Spleen (tissue), 11 donors: ENCODE measurements around the gene MTMR3. TPM values are rescaled to one million over a fixed set of nuclear protein-coding genes. Genes with fewer than 3 reads are reported as not detected.

Source experiments
- DNase-seq: peaks from one replicate; pipeline ENCODE4 v3.0.0-alpha.2; 2020
- H3K27ac ChIP-seq, 8 donors: fragments of 200-600 bp; sonication (generic) in 7 of 8; 1 replicate in 4 of 8; 2 replicates in 4 of 8; pipeline versions ENCODE4 v1.5.0 to v1.8.0; 2016 to 2021; ENCODE audit warnings: inconsistent platforms in 4 of 8, mild to moderate bottlenecking in 4 of 8, moderate library complexity in 1 of 8
- H3K27me3 ChIP-seq, 7 donors: fragments of 200-600 bp; sonication (generic) in 6 of 7; replicated peaks in 1 of 7; 1 replicate in 4 of 7; 2 replicates in 3 of 7; pipeline versions ENCODE4 v1.5.0 to v1.8.0; 2016 to 2021; ENCODE audit warnings: inconsistent platforms in 3 of 7, mild to moderate bottlenecking in 1 of 7
- H3K36me3 ChIP-seq, 6 donors: fragments of 200-600 bp; sonication (generic) in 5 of 6; 1 replicate in 4 of 6; 2 replicates in 2 of 6; pipeline versions ENCODE4 v1.5.0 to v1.8.0; 2016 to 2021; ENCODE audit warnings: inconsistent platforms in 2 of 6
- H3K4me1 ChIP-seq, 6 donors: fragments of 200-600 bp; sonication (generic) in 5 of 6; 1 replicate in 3 of 6; 2 replicates in 3 of 6; pipeline versions ENCODE4 v1.5.0 to v1.8.0; 2016 to 2021; ENCODE audit warnings: inconsistent platforms in 3 of 6
- H3K4me3 ChIP-seq, 8 donors: fragments of 200-600 bp; sonication (generic) in 7 of 8; 1 replicate in 4 of 8; 2 replicates in 4 of 8; pipeline versions ENCODE4 v1.5.0 to v1.8.0; 2016 to 2021; ENCODE audit warnings: inconsistent platforms in 4 of 8, mild to moderate bottlenecking in 4 of 8, moderate library complexity in 2 of 8
- H3K9me3 ChIP-seq, 8 donors: fragments of 200-600 bp; sonication (generic) in 7 of 8; 1 replicate in 4 of 8; 2 replicates in 4 of 8; pipeline versions ENCODE4 v1.5.0 to v1.8.0; 2016 to 2021; ENCODE audit warnings: inconsistent platforms in 4 of 8
- CTCF ChIP-seq, 11 experiments: fragments of 200-600 bp in 7 of 11; fragments of 450-650 bp in 4 of 11; sonication (generic) in 4 of 11; IDR thresholded peaks in 8 of 11; conservative IDR thresholded peaks in 3 of 11; 1 replicate in 7 of 11; 2 replicates in 4 of 11; pipeline versions ENCODE4 v1.4.0 to v1.8.0; 2016 to 2021; ENCODE audit warnings: antibody characterized with exemption in 11 of 11, inconsistent platforms in 4 of 11, mild to moderate bottlenecking in 1 of 11
- POLR2A ChIP-seq, 3 donors: fragments of 450-650 bp; IDR thresholded peaks; one replicate each; pipeline ENCODE4 v1.5.1; 2017; ENCODE audit warnings: antibody characterized with exemption in 3 of 3, mild to moderate bottlenecking in 1 of 3
- POLR2AphosphoS5 ChIP-seq, 3 donors: sonication (generic); formaldehyde crosslinking; IDR thresholded peaks; one replicate each; pipeline ENCODE4 v1.5.1; 2017; ENCODE audit warnings: antibody characterized with exemption in 3 of 3
- WGBS, 5 donors: extraction: QIAGEN DNeasy Blood & Tissue Kit in 3 of 5; methylation state at CpG; one replicate each; pipeline versions ENCODE4 v1.1.5 to v1.1.7; 2013 to 2018; 5-methylcytosine and 5-hydroxymethylcytosine counted together
- intact Hi-C: fragments of 100-400 bp; cut with DNase I; formaldehyde crosslinking; loops from one replicate; pipeline ENCODE4 v1.15.0; 2023; ENCODE audit warnings: low total_unique reads
- polyA plus RNA-seq, 3 donors: library from polyadenylated mRNA; stranded (reverse); fragments of 200-250 nt; gene quantifications; one replicate each; pipeline ENCODE4 v1.2.1, GENCODE V29; 2013
- total RNA-seq, 7 donors: library from RNA; depleted of rRNA in 3 of 7; stranded (reverse); fragments of >200 nt in 3 of 7; fragmentation: NEBNext Ultra II Directional in 4 of 7; extraction: Animal tissue kit (Norgen Biotek cat#: 25700) in 4 of 7; gene quantifications; one replicate each; pipeline versions ENCODE4 v1.1.0 to v1.2.1, GENCODE V29; 2016 to 2021
- donor health status: healthy with polysubstance abuse.
- donor health status: DM: no; HTN: no; CAD: no; lungs with moderate emphysema.
- donor health status: DM: no; HTN: no; CAD: no.
- donor health status: Bipolar disorder and iron deficiency.
- donor health status: healthy.
- donor health status: DM: no; HTN: no; CAD: no.
- donor health status: DM: yes; HTN: yes; CAD: no.

MTMR3 gene
- total and polyA plus RNA-seq, 10 donors = 5.3 to 137 (median 76.2) TPM

- no peaks in the 10 kb centered on the region for H3K9me3 ChIP-seq
- TF ChIP-seq POLR2A (IDR thresholded peaks at IDR 0.05) = no peak
- no peak for TF ChIP-seq CTCF (IDR thresholded peaks at IDR 0.05 in 8 of 11, conservative IDR thresholded peaks at IDR 0.05 in 3 of 11)
- TF ChIP-seq POLR2AphosphoS5 (IDR thresholded peaks at IDR 0.05) = no peak
- no peak overlapping the region for H3K27ac ChIP-seq
- peaks cover 5 to 89% (median 54%) of the 10 kb centered on the region in 6 donors for H3K4me1 ChIP-seq
- H3K27me3 ChIP-seq = no peaks in the 10 kb centered on the region
- intact Hi-C loops = no loop called here
- no peak for DNase-seq
- no peak overlapping the region for H3K4me3 ChIP-seq
- WGBS, 5 donors = 90 to 93% (median 91%) methylated on average over 5 of the region's 5 CpGs
- H3K36me3 ChIP-seq = no peaks in the 10 kb centered on the region
These were observed 7.8 kb downstream of the MTMR3 start for GRCh38 chr22:29890760-29891159.

DNA sequence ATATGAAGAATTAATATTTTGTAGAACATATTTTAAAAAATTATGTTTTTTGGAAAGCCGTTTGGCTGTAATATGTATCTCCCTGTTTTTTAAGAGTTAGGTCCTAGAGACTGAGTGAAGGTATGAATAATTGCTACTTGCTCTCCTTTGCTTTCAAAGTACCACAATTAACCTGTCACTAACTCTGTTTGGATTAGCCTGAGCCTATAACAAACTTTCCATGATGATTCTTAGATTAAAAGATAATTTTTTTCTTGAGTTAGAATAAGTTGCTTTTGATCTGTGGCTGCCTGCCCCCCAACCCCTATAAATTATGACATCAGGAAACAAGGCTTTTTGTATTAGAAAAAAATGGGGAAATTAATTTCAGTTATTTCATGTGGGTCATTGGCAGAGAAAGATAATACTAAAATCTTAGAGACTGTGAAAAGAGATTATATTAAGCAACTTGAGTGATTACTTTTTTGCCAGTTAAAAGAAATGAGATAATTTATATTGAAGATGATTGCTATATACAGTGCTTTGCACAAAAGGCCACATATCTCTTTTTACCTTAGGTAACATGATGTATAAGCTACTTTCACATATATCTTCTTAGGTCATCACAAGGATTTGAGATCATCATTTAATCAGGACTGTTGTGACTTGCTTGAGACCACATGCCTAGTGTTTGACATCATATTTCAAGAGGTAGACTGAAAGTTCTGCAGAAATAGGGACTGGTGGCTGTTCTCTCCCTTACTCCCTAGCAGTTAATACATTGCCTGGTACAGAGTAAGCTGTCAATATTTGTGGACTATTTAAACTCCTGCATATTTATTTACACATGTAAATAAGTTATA is 9.6 kb downstream of the MTMR3 start:
- no peak overlapping the region for H3K4me3 ChIP-seq
- no peaks in the 10 kb centered on the region for H3K36me3 ChIP-seq
- DNase-seq = no peak
- intact Hi-C loops = no loop called here
- peaks cover 0 to 83% (median 38%) of the 10 kb centered on the region in 6 donors for H3K4me1 ChIP-seq
- H3K9me3 ChIP-seq = no peaks in the 10 kb centered on the region
- no peak overlapping the region for H3K27ac ChIP-seq
- 55 to 89% (median 63%) methylated on average over 1 of the region's 1 CpG for WGBS, 5 donors
- no peaks in the 10 kb centered on the region for H3K27me3 ChIP-seq
- no peak for TF ChIP-seq POLR2A (IDR thresholded peaks at IDR 0.05)
- TF ChIP-seq CTCF (IDR thresholded peaks at IDR 0.05 in 8 of 11, conservative IDR thresholded peaks at IDR 0.05 in 3 of 11) = no peak
- TF ChIP-seq POLR2AphosphoS5 (IDR thresholded peaks at IDR 0.05) = no peak

DNA sequence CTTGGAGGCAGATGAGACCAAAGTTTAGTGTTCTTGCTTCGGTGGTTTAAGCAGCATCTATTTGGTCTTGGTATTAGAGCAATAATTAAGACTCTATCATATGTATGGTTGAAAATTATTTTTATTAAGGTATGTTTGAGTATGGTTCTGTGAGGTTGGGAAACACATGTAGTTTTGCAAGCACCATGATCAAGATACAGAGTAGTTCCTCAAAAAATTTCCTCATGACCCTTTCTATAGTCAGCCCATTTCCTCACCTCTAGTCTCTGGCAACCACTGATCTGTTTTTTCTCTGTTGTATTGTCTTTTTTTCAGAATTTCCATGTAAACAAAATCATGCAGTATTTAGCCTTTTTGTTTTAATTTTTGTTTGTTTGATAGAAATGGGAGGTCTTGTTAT is 18.4 kb downstream of the MTMR3 start:
- DNase-seq = no peak
- Histone ChIP-seq H3K27ac (peak overlapping the region in 4 of 8 donors; percentile 13 to 72 (median 61)), H3K36me3 (no peaks in the 10 kb centered on the region), H3K9me3 (no peaks in the 10 kb centered on the region), H3K4me1 (peaks cover 5 to 95% (median 42%) of the 10 kb centered on the region in 6 donors), H3K4me3 (no peak overlapping the region), H3K27me3 (no peaks in the 10 kb centered on the region)
- TF ChIP-seq POLR2AphosphoS5 (IDR thresholded peaks at IDR 0.05) = no peak
- no peak for TF ChIP-seq CTCF (IDR thresholded peaks at IDR 0.05 in 8 of 11, conservative IDR thresholded peaks at IDR 0.05 in 3 of 11)
- no peak for TF ChIP-seq POLR2A (IDR thresholded peaks at IDR 0.05)
- intact Hi-C loops = no loop called here
- 70 to 93% (median 86%) methylated on average over 1 of the region's 1 CpG for WGBS, 5 donors

DNA sequence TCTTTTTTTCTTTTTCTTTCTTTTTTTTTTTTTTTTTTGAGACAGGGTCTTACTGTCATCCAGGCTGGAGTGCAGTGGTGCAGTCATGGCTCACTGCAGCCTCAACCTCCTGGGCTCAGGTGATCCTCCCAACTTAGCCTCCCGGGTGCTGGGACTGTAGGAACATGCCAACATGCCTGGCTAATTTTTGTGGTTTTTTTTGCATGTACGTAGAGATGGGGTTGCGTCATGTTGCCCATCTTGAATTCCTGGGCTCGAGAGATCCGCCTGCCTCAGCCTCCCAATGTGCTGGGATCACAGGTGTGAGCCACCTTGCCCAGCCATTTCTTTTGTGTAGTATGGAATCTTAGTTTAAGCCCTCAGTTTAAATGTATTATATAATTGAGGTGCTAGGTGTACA is 20.4 kb downstream of the MTMR3 start:
- no peaks in the 10 kb centered on the region for H3K9me3 ChIP-seq
- TF ChIP-seq CTCF (IDR thresholded peaks at IDR 0.05 in 8 of 11, conservative IDR thresholded peaks at IDR 0.05 in 3 of 11) (no peak), POLR2A (IDR thresholded peaks at IDR 0.05) (no peak), POLR2AphosphoS5 (IDR thresholded peaks at IDR 0.05) (no peak)
- peaks cover 17 to 100% (median 61%) of the 10 kb centered on the region in 6 donors for H3K4me1 ChIP-seq
- 64 to 90% (median 76%) methylated on average over 5 of the region's 5 CpGs for WGBS, 5 donors
- no peaks in the 10 kb centered on the region for H3K36me3 ChIP-seq
- DNase-seq = no peak
- H3K27ac ChIP-seq = no peak overlapping the region
- intact Hi-C loops = no loop called here
- H3K4me3 ChIP-seq = no peak overlapping the region
- no peaks in the 10 kb centered on the region for H3K27me3 ChIP-seq
